Melanocyte of skin (primary cell): ENCODE results near the gene ACSL1. TPM values are rescaled to one million over a fixed set of nuclear protein-coding genes. Genes with fewer than 3 reads are reported as not detected.

Experiments
- small RNA-seq, 2 donors: library from RNA; depleted of rRNA; stranded (forward); fragments of <200 nt; gene quantifications; one replicate each; pipeline ENCODE3, GENCODE V24; 2012
- total RNA-seq, 2 donors: library from RNA; depleted of rRNA; stranded (reverse); fragments of >200 nt; gene quantifications; 2 replicates each; pipeline ENCODE4 v1.2.3, GENCODE V29; 2012

Gene ACSL1, protein sequence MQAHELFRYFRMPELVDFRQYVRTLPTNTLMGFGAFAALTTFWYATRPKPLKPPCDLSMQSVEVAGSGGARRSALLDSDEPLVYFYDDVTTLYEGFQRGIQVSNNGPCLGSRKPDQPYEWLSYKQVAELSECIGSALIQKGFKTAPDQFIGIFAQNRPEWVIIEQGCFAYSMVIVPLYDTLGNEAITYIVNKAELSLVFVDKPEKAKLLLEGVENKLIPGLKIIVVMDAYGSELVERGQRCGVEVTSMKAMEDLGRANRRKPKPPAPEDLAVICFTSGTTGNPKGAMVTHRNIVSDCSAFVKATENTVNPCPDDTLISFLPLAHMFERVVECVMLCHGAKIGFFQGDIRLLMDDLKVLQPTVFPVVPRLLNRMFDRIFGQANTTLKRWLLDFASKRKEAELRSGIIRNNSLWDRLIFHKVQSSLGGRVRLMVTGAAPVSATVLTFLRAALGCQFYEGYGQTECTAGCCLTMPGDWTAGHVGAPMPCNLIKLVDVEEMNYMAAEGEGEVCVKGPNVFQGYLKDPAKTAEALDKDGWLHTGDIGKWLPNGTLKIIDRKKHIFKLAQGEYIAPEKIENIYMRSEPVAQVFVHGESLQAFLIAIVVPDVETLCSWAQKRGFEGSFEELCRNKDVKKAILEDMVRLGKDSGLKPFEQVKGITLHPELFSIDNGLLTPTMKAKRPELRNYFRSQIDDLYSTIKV
- 10 to 100 TPM; 66.8 to 80.9 TPM for total RNA-seq

GRCh38 chr4:184825896-184826690, at the start of gene ACSL1:
ACSL1 (minus strand) TSS chr4:184825968; CDS start chr4:184803514, 22,454 bp downstream.

GRCh38 chr4:184733654-184734524, 91.9 kb downstream of the ACSL1 start, which contains the start of gene CENPU:
CENPU (minus strand) TSS chr4:184734096; CDS start chr4:184734062, 34 bp downstream.

Small RNA genes within 50 kb of the gene (small RNA-seq; reads per million reads assigned to genes)
- 0 to 2.0 reads per million in 2 donors for gene MIR3945

Other genes starting within 250 kb of the ACSL1 start
- 10 to 100 TPM; 25.1 to 49.0 TPM for gene CASP3, start 176.5 kb downstream of the ACSL1 start, total RNA-seq
- 10 to 100 TPM in 1 of 2 donors, 1 to 10 TPM in 1; 9.3 to 15.3 TPM for gene PRIMPOL, start 176.2 kb downstream of the ACSL1 start, total RNA-seq
- gene CENPU, start 91.9 kb downstream of the ACSL1 start, total RNA-seq = 10 to 100 TPM; 27.9 to 46.3 TPM
- gene HELT, start 192.5 kb upstream of the ACSL1 start, total RNA-seq = not detected